ENCODE data around the gene ASPHD2.
"Not testable (repeated sequence)": the region's sequence is repeated elsewhere in the genome, so short reads cannot be mapped to it uniquely, and the experiment has no call there.

The ASPHD2 gene

GRCh38 chr22:26417406-26417805 lies 11.7 kb upstream of the ASPHD2 start:
- no peak for DNase-seq

GRCh38 chr22:26418620-26419019 lies 10.4 kb upstream of the ASPHD2 start:
- DNase-seq: no peak

GRCh38 chr22:26426924-26427323 lies 2.1 kb upstream of the ASPHD2 start:
- DNase-seq: no peak

- DNase-seq: peak in 1 of 2 donors; percentile 14
Observed at GRCh38 chr22:26429458-26430286, 612 bp downstream of the ASPHD2 start.

GRCh38 chr22:26430600-26430999 lies 1.5 kb downstream of the ASPHD2 start:
- DNase-seq: no peak

- DNase-seq: no peak
Observed at GRCh38 chr22:26431261-26431995, 2.4 kb downstream of the ASPHD2 start.

GRCh38 chr22:26432619-26433311 lies 3.7 kb downstream of the ASPHD2 start:
- DNase-seq: no peak

GRCh38 chr22:26433805-26434204 lies 4.7 kb downstream of the ASPHD2 start:
- DNase-seq: no peak

- no peak for DNase-seq
Observed at GRCh38 chr22:26435327-26436093, 6.5 kb downstream of the ASPHD2 start.

GRCh38 chr22:26436903-26437515 lies 7.9 kb downstream of the ASPHD2 start:
- DNase-seq: no peak

- no peak for DNase-seq
Observed at GRCh38 chr22:26437694-26438392, 8.8 kb downstream of the ASPHD2 start.

- DNase-seq: not testable (repeated sequence)
Observed at GRCh38 chr22:26438776-26439175, 9.7 kb downstream of the ASPHD2 start.

- no peak for DNase-seq
Observed at GRCh38 chr22:26439559-26439958, 10.5 kb downstream of the ASPHD2 start.

GRCh38 chr22:26442086-26442756 lies 13.2 kb downstream of the ASPHD2 start:
- no peak for DNase-seq

GRCh38 chr22:26443901-26444690 lies 15.0 kb downstream of the ASPHD2 start:
- DNase-seq: no peak

- no peak for DNase-seq
Observed at GRCh38 chr22:26444777-26445176, 15.7 kb downstream of the ASPHD2 start.

GRCh38 chr22:26445577-26446275 lies 16.7 kb downstream of the ASPHD2 start:
- DNase-seq: no peak

GRCh38 chr22:26446808-26447515 lies 17.9 kb downstream of the ASPHD2 start:
- no peak for DNase-seq

Data from activated CD4-positive, alpha-beta T cell treated with anti-CD3 and anti-CD28 coated beads for 4 hours (primary cell).